D721Med (cell line): ENCODE results near the gene DMGDH.
"Not testable (repeated sequence)": the region's sequence is repeated elsewhere in the genome, so short reads cannot be mapped to it uniquely, and the experiment has no call there.

Experiments used
- DNase-seq: peaks from one replicate; pipeline ENCODE4 v3.0.0; 2011; ENCODE audit warnings: low spot score; ENCODE audit not compliant: insufficient read length
- FAIRE-seq: peaks from 2 replicates; lab custom pipeline; 2011; peaks lifted over from hg19 to GRCh38; lab: Jason Lieb, UNC
- CTCF ChIP-seq: IDR thresholded peaks from 2 replicates; pipeline ENCODE4 v1.5.1; 2012; ENCODE audit warnings: mild to moderate bottlenecking, control low read depth; ENCODE audit not compliant: insufficient read depth; ENCODE audit errors: missing control alignments

Gene DMGDH

DNA sequence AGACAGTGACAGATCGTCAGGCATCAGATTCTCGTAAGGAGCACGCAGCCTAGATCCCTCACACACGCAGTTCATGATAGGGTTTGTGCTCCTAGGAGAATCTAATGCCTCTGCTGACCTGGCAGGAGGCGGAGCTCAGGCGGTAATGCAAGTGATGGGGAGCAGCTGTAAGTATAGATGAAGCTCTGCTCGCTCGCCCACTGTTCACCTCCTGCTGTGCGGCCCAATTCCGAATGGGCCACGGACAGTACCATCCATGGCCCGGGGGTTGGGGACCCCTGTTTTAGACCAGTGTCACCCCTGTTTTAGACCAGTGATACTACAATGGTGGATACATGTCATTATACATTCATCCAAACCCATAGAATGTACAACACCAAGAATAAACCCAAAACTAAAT lies 80.4 kb downstream of the DMGDH start:
- no peak for FAIRE-seq
- DNase-seq = no peak
- TF ChIP-seq CTCF = no peak

DNA sequence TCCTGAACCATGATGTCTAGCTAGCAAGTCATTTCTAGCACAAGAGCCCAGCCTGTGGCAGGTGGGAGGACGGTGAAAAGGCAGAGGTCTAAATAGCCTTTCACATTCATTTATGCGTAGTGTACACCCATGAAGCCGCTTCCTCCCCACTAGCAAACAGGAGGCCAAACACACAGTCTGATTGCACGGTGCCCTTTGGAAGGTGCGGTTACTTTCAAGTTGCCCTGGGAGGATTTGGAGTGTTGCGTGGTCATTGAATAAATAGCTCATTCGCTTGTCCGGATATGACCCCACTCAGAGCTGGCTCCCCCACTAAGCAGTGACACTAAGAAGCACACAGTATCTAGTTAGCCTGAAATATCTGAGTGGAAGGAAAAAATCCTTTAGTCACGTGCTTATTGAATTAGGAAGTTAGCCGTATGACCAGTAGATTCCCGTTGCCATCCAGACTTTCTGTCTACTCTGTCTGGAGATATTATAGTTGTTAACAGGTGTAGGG lies 83.7 kb downstream of the DMGDH start:
- FAIRE-seq (no peak), DNase-seq (no peak)
- TF ChIP-seq CTCF = no peak

GRCh38 chr5:78985116-78985724 lies 84.3 kb downstream of the DMGDH start, which contains the start of gene ARSB:
Gene ARSB (minus strand): TSS chr5:78985310. CDS start chr5:78985248, 62 bp downstream.
- DNase-seq (no peak), FAIRE-seq (no peak)
- no peak for TF ChIP-seq CTCF

DNA sequence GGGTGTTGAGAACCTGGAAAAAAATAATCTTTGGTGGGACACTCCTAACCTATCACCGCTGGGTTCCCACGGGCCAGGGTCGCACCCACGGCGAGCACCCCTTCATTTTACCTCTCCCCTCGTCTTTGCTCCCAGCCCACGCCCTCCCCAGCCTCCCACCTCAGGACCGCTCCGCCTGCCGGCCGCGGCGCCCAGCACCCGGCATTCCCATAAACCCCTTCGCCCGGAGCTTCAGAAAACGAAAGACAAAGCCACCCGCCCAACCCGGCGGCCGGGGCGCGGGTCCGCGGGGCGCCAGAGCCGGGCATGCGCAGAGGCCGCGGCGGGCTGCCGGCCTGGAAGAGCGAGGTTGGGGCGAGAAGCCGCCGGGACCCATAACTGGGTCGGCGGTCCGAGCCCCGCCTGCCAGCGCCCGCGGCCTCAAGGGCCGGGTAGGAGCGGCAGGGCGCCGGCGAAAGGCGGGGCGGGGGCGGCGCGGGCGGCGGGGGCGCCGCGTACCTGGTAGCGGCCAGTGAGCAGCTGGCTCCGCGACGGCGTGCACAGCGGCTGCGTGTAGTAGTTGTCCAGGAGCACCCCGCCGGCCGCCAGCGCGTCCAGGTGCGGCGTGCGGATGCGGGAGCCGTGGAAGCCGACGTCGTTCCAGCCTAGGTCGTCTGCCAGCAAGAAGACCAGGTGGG lies 84.9 kb downstream of the DMGDH start:
- no peak for TF ChIP-seq CTCF
- DNase-seq (peak; percentile 76), FAIRE-seq (no peak)

DNA sequence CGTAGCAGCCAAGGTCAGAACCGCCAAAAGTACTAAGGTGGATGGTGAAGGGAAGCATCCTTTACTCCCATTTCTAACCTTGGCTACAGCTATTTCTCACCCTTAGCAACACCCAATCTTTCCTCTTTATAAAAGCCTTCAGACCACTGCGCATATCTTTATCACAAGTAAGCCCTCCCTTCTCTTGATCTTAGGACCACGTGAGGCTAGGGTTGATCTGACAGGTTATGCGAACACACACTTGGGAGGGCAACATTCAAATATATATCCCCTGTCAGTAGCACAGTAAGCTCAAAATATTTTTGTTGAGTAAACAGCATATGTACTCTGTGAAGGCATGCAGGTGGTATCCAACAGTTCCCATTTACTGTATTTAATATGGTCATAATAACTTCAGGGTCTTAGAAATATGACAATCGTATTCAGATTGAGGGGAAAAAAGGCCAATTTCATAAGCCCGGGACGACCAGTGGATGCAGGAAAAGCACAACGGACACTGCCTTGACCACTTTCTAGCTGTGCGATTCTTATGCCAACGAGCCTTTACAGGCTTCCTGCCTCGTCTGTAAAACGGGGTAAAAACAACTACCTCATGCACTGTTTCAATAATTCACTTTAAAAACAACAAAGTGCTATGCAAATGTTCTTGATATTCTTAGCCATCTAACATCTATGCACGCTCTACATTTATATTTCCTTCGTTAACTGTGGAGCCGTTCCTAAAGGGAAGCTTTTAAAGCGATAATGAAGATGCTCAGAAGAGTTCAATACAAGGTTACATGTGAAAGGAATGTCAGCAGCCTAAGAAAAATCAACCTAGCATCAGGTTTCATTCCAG lies 85.7 kb downstream of the DMGDH start:
- FAIRE-seq = no peak
- no peak for TF ChIP-seq CTCF
- no peak for DNase-seq

DNA sequence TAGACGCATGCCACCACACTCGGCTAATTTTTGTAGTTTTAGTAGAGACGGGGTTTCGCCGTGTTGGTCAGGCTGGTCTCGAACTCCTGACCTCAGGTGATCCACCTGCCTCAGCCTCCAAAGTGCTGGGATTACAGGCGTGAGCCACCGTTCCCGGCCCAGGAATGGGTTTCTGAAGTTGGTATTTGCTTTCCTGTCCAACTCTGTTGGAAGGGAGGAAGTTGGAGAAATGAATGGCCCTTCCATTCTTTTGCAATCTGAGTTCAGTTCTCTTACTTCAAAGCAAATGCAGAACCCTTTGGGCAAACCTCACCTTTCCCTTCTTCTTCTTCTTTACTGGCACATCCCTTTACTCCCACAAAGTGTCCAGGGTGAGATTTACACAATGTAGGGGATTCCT lies 86.3 kb downstream of the DMGDH start:
- FAIRE-seq, DNase-seq: not testable (repeated sequence)

DNA sequence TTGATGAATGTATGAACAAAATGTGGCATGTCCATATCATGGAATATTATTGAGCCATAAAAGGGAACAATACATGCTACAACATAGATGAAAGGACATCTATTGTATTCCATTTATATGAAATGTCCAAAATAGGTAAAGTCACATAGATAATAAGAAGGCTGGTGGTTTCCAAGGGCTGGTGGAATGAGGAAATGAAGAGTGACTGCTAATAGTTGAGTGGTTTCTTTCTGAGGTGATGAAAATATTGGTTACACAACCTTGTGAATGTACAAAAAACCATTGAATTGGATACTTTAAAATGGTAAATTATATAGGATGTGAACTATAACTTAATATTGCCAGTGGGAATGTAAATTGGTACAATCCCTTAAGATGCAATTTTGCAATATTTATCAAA lies 89.6 kb downstream of the DMGDH start:
- FAIRE-seq (peak; percentile 16), DNase-seq (no peak)
- no peak for TF ChIP-seq CTCF
